Endodermal cell (in vitro differentiated cells): ENCODE results near the gene CUEDC1. TPM values are rescaled to one million over a fixed set of nuclear protein-coding genes. Genes with fewer than 3 reads are reported as not detected.
A peak's percentile ranks its signal among the peaks of the same experiment; 100 is the strongest.
"Not testable (repeated sequence)": the region's sequence is repeated elsewhere in the genome, so short reads cannot be mapped to it uniquely, and the experiment has no call there.

Experiments used
- DNase-seq: peaks from one replicate; pipeline ENCODE4 v3.0.0-alpha.2; 2017
- H3K27ac ChIP-seq: 2 replicates; pipeline ENCODE4 v1.5.1; 2013; ENCODE audit warnings: mild to moderate bottlenecking, low read depth, low read length, moderate library complexity
- H3K27me3 ChIP-seq: 2 replicates; pipeline ENCODE4 v1.6.1; 2013; ENCODE audit warnings: mild to moderate bottlenecking, low read length, moderate library complexity; ENCODE audit not compliant: insufficient read depth, control insufficient read depth, poor library complexity, severe bottlenecking
- H3K36me3 ChIP-seq: 2 replicates; pipeline ENCODE4 v1.7.0; 2013; ENCODE audit warnings: mild to moderate bottlenecking, low read length, moderate library complexity; ENCODE audit not compliant: control insufficient read depth, insufficient read depth
- H3K4me1 ChIP-seq: one replicate; pipeline ENCODE4 v1.7.0; 2013; ENCODE audit warnings: low read length; ENCODE audit not compliant: control insufficient read depth, insufficient read depth
- H3K4me3 ChIP-seq: 2 replicates; pipeline ENCODE4 v1.5.1; 2013; ENCODE audit warnings: mild to moderate bottlenecking, low read length, moderate library complexity
- H3K9ac ChIP-seq: 2 replicates; pipeline ENCODE4 v1.6.1; 2013; ENCODE audit warnings: mild to moderate bottlenecking, low read length, moderate library complexity; ENCODE audit not compliant: poor library complexity, severe bottlenecking; ENCODE audit errors: extremely low read depth
- H3K9me3 ChIP-seq: 2 replicates; pipeline ENCODE4 v1.6.1; 2013; ENCODE audit warnings: mild to moderate bottlenecking, low read length, moderate library complexity; ENCODE audit not compliant: control insufficient read depth
- H3K27ac Mint-ChIP-seq: 2 replicates; pipeline ENCODE4 v1.8.0; 2020; ENCODE audit warnings: mixed read lengths
- H3K27me3 Mint-ChIP-seq: 2 replicates; pipeline ENCODE4 v1.8.0; 2021; ENCODE audit warnings: mild to moderate bottlenecking, mixed read lengths; ENCODE audit not compliant: insufficient read depth
- H3K36me3 Mint-ChIP-seq: 2 replicates; pipeline ENCODE4 v1.8.0; 2020; ENCODE audit warnings: low read depth, mixed read lengths
- H3K4me1 Mint-ChIP-seq: 2 replicates; pipeline ENCODE4 v1.8.0; 2020; ENCODE audit warnings: mixed read lengths
- H3K4me3 Mint-ChIP-seq: 2 replicates; pipeline ENCODE4 v1.8.0; 2020; ENCODE audit warnings: mild to moderate bottlenecking, moderate library complexity, mixed read lengths
- H3K9me3 Mint-ChIP-seq: 2 replicates; pipeline ENCODE4 v1.8.0; 2020; ENCODE audit warnings: mild to moderate bottlenecking, mixed read lengths
- CTCF ChIP-seq: fragments of 200-600 bp; sonication (generic); conservative IDR thresholded peaks from 2 replicates; pipeline ENCODE4 v1.5.0; 2021; ENCODE audit warnings: antibody characterized with exemption, mild to moderate bottlenecking
- WGBS, 2 experiments: methylation state at CpG; one replicate each; pipeline versions ENCODE4 v1.1.5 to v1.1.7; 2013; ENCODE audit warnings: missing lambda C conversion rate in 2 of 2, mixed read lengths in 1 of 2; ENCODE audit not compliant: insufficient coverage in 1 of 2, insufficient read length in 1 of 2; 5-methylcytosine and 5-hydroxymethylcytosine counted together
- total RNA-seq, 2 donors: library from RNA; stranded (reverse); fragmentation: NEBNext Ultra II Directional in 1 of 2; extraction: Animal tissue kit (Norgen Biotek cat#: 25700) in 1 of 2; gene quantifications; 2 replicates in 1 of 2; 3 replicates in 1 of 2; pipeline ENCODE4 v1.2.1, GENCODE V29; 2021

CUEDC1 gene
- total RNA-seq, 2 donors from 2014 or later = 11.0 to 18.7 TPM

GRCh38 chr17:57849163-57849873 lies 105.9 kb downstream of the CUEDC1 start:
- Histone ChIP-seq H3K9me3 (no peaks in the 10 kb centered on the region), H3K27ac (peak overlapping the region; percentile 6), H3K36me3 (peaks cover 29% of the 10 kb centered on the region), H3K4me3 (peak overlapping the region; percentile 100), H3K27me3 (no peaks in the 10 kb centered on the region), H3K4me1 (peaks cover 16% of the 10 kb centered on the region), H3K9ac (peak overlapping the region; percentile 59)
- Mint-ChIP-seq H3K36me3 (peaks cover 30% of the 10 kb centered on the region), H3K9me3 (no peaks in the 10 kb centered on the region), H3K27me3 (no peaks in the 10 kb centered on the region), H3K4me1 (peaks cover 42% of the 10 kb centered on the region), H3K27ac (peak overlapping the region; percentile 92), H3K4me3 (peak overlapping the region; percentile 99)
- 20 to 25% methylated on average over 19 to 27 of the region's 27 CpGs for WGBS, 2 experiments
- TF ChIP-seq CTCF = no peak
- DNase-seq = no peak

- not testable (repeated sequence) for H3K27ac ChIP-seq, H3K27me3 ChIP-seq, DNase-seq, H3K9me3 Mint-ChIP-seq, H3K9ac ChIP-seq, H3K27ac Mint-ChIP-seq, H3K27me3 Mint-ChIP-seq, H3K4me3 ChIP-seq, H3K4me1 ChIP-seq, H3K9me3 ChIP-seq
- peaks cover 40% of the 10 kb centered on the region for H3K36me3 ChIP-seq
- H3K4me3 Mint-ChIP-seq = peak overlapping the region; percentile 16
- peaks cover 35% of the 10 kb centered on the region for H3K36me3 Mint-ChIP-seq
- 90% methylated on average over 19 of the region's 32 CpGs; no CpG with 5 or more reads in 1 of the 2 experiments for WGBS, 2 experiments
- H3K4me1 Mint-ChIP-seq = peaks cover 23% of the 10 kb centered on the region
Measured at GRCh38 chr17:57846056-57846945, 108.9 kb downstream of the CUEDC1 start.

- no peak overlapping the region for H3K4me3 ChIP-seq
- no peak overlapping the region for H3K27ac ChIP-seq
- H3K9me3 ChIP-seq = no peaks in the 10 kb centered on the region
- Mint-ChIP-seq H3K4me1 (peaks cover 9% of the 10 kb centered on the region), H3K27ac (no peak overlapping the region), H3K4me3 (no peak overlapping the region), H3K9me3 (no peaks in the 10 kb centered on the region), H3K36me3 (peaks cover 45% of the 10 kb centered on the region), H3K27me3 (no peaks in the 10 kb centered on the region)
- no peak overlapping the region for H3K9ac ChIP-seq
- no peak for DNase-seq
- H3K4me1 ChIP-seq = no peaks in the 10 kb centered on the region
- H3K27me3 ChIP-seq = no peaks in the 10 kb centered on the region
- TF ChIP-seq CTCF = no peak
- peaks cover 58% of the 10 kb centered on the region for H3K36me3 ChIP-seq
- WGBS, 2 experiments = 100% methylated on average over 1 of the region's 1 CpG; no CpG with 5 or more reads in 1 of the 2 experiments
Measured at GRCh38 chr17:57842280-57842679, 112.9 kb downstream of the CUEDC1 start.
